SW480 (cell line): ENCODE results near the gene COL19A1.
"Not testable (repeated sequence)": the region's sequence is repeated elsewhere in the genome, so short reads cannot be mapped to it uniquely, and the experiment has no call there.

Experiments used
- DNase-seq: peaks from one replicate; pipeline ENCODE4 v3.0.0-alpha.2; 2016; ENCODE audit warnings: low spot score

The COL19A1 gene

DNA sequence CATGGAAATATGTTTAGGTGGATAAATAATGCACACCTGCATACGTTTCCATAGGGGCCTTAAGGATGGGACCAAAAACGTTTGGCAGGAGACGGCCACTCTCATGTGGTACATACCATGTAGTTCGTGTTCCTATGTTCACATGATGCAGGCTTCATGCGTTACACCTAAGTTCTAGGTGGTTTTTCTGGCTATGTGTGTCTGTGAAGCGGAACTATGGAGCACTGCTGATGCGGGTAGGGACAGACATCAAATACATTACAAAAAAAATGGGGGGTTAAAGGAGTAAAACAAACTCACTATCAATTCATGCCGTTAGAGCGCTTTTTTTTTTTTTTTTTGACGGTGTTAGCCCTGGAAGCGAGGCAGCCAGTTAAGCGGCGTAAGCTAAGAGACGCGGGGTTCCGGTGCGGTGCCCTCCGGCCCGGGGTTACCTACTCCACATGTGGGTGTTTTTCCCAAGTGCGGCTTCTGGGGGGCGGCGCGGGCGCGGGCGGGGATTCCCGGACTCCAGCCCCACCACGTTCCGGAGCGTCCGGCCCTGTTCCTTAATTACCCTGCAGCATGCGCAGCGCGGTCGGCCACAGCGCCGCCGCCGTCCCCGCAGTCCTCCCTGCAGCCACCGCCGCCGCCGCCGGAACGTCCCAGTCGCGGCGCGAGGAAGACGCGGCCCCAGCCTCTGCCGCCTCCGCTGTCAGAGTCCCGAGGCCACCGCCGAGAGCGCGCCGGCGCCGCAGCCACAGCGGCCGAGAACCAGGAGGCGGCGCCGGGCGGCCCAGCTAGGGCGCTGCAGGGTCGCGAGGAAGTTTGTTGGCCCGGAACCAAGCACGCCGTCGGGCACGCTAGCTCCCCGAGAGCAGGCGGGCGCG, 648 bp downstream of the COL19A1 start:
- DNase-seq, result peak; percentile 33

DNA sequence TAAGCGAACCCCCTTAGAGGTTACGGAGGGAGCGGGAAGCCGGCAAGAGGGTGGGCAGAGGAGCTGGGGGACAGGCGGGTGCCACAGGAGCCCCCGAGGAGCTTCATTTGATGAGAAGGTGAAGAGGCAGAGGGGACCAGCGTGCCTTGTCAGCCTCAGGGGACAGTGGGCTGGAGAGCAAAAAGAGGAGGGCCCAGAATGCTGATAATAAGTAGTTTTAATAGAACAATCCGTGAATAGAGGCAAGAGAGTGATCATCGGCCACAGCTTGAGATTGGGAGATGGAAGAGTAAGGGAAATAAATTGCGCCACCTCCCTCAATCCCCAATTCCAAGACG, 1.3 kb downstream of the COL19A1 start:
- no peak for DNase-seq

- no peak for DNase-seq
These were observed 2.0 kb downstream of the COL19A1 start for GRCh38 chr6:69868252-69868804.

- no peak for DNase-seq
These were observed 2.6 kb downstream of the COL19A1 start for GRCh38 chr6:69868961-69869360.

DNA sequence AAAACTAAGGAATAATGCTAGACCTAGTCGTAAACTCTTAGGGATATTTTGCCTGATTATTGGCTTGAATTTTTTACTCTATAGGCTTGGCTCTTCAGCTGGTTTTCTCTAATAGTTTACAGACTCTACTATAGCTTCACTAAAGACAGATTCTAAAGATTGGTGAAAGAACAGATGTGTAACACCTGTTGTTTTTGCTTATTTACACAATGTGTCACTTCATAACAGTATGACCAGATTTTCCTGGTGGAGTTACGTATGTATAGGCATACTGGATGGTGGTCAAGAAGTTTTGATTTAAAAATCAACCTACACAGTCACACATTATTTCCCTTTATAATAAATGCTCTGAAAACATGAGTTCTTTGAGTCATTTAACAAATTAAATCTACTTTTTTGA, 4.8 kb downstream of the COL19A1 start:
- no peak for DNase-seq

- no peak for DNase-seq
These were observed 6.9 kb downstream of the COL19A1 start for GRCh38 chr6:69873291-69873690.

- DNase-seq, result no peak
These were observed 9.4 kb downstream of the COL19A1 start for GRCh38 chr6:69875715-69876114.

- no peak for DNase-seq
These were observed 12.4 kb downstream of the COL19A1 start for GRCh38 chr6:69878795-69879194.

- DNase-seq, result no peak
These were observed 14.2 kb downstream of the COL19A1 start for GRCh38 chr6:69880601-69881000.

DNA sequence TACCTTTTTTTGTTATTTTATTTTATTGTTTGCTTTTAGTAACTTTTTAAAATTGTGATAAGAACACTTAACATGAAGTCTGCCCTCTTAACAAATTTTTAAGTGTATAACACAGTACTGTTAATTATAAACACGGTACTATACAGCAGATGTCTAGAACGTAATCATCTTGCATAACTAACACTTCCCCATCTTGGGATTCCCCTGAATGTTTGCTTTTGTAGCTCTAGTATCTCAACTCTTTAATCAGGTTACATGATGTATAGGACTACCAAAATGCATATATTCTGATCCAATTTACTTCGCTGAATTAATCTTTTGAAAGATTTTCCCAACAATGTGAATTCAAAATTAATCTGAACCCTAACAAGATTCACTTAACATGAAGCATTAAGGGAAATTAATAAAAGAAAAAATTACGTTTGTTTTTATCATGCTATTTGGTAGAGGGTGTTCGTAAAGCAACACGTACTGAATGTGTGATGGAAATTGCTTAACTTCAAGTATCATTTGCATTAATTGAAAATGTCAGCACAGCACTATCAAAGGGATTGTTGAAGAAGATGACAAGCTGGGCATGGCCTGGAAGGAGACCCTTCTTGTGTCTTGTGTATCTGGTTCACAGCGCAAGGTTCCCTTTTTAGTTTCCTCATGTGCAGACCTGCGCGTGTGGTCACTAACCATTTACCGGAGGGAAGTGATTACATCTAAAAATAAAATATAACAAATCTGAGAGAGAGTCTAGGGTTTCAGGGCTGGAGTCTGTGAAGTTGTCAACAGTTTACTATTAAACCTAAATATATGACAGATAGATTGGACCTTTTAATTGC, 15.2 kb downstream of the COL19A1 start:
- DNase-seq, result no peak

DNA sequence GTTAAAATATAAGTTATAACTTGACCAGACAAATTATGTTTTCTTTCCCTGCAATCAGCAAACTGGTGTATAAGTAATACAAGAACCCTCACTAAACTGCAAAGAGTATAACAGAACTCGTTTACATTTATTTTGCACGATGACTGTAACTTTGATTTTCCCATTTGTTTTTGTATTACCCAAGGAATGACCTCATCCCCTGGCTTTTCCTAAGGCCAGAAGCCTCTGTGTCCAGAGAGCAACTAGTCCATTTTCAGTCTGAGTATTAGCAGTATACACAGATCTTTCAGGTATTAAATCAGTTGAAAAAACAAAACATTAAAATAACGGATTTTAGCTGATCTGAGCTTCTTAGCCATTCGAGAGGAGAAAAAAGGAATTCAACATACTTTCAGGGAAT, 17.2 kb downstream of the COL19A1 start:
- DNase-seq, result no peak

GRCh38 chr6:69884231-69884630, 17.9 kb downstream of the COL19A1 start:
- DNase-seq, result no peak

GRCh38 chr6:69887026-69887425, 20.7 kb downstream of the COL19A1 start:
- no peak for DNase-seq

DNA sequence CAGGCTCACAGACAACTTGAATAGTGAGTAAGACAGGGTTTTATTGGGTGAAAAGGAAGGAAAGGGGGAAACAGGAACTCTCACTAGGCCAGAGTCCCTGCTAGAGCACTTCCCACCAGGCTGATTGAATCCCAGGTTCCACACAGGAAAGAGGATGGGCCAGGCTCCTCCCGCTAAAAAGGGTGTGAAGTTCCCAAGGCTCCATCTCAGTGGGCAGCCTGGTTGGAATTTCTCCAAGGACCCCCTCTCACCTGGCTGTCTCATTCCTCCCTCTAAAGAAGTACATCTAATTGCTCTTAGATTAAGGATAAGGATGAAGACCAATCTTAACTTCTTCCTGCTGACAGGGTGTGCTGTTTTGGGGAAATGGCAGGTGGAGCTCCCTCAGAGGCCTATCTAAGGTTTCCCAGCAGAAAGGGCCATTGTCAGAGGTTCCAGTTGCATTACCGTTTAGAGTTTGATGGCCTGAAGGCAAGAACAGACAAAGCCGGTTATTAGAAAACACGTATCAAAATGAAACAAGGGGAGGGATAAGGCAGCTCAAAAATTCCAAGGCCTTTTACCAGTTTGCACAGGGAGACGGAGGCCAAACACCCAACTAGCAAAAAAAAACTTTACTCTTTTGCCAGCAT, 21.5 kb downstream of the COL19A1 start:
- DNase-seq, result no peak

- no peak for DNase-seq
These were observed 22.3 kb downstream of the COL19A1 start for GRCh38 chr6:69888482-69889233.

GRCh38 chr6:69889234-69889974, 23.0 kb downstream of the COL19A1 start:
- not testable (repeated sequence) for DNase-seq

GRCh38 chr6:69892561-69892960, 26.2 kb downstream of the COL19A1 start:
- not testable (repeated sequence) for DNase-seq

DNA sequence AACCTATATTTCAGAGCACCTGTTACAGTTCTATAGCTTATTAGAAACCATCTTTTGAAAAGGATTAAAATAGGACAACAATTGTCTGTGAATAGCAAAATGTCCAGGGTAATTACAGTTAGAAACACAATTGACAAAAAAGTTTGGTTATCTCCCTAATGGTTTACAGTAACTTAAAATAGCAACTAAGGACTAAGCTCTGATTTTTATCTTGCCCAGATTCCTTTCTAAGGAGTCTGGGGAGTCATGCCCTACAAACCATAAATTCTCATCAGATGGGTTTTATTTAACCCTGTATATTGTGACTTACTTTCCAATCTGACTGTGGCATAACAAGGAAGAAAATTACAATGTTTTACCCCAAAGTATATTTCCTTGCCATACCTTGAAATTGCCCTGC, 26.9 kb downstream of the COL19A1 start:
- not testable (repeated sequence) for DNase-seq

GRCh38 chr6:69894578-69895347, 28.4 kb downstream of the COL19A1 start:
- no peak for DNase-seq

DNA sequence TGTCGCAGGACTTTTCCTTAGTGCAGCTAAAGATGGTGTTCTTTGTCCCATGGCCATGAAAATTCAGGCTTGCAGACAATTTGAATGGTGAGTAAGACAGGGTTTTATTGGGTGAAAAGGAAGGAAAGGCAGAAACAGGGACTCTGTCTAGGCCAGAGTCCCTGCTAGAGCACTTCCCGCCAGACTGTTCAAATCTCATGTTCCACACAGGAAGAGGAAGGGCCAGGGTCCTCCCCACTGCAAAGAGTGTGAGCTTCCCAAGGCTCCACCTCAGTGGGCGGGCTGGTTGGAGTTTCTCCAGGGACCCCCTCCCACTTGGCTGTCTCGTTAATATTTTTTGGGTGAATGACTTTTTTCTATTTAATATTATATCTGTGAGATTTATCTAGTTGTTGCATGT, 29.0 kb downstream of the COL19A1 start:
- no peak for DNase-seq
